Osteoblast (primary cell): ENCODE measurements around the gene SLC25A44. TPM values are rescaled to one million over a fixed set of nuclear protein-coding genes. Genes with fewer than 3 reads are reported as not detected.
A peak's percentile ranks its signal among the peaks of the same experiment; 100 is the strongest.

Experiments
- DNase-seq: peaks from one replicate; pipeline ENCODE4 v3.0.0; 2011; ENCODE audit warnings: low spot score, mixed read lengths; ENCODE audit not compliant: insufficient read length; ENCODE audit errors: missing footprints
- H2AFZ ChIP-seq: 2 replicates; pipeline ENCODE4 v1.6.0; 2011; ENCODE audit warnings: mild to moderate bottlenecking, low read length
- H3K27ac ChIP-seq: 2 replicates; pipeline ENCODE4 v1.5.1; 2011; ENCODE audit warnings: mild to moderate bottlenecking, low read depth, low read length, moderate library complexity
- H3K27me3 ChIP-seq: 2 replicates; pipeline ENCODE4 v1.6.0; 2012; ENCODE audit warnings: mild to moderate bottlenecking, control low read depth, inconsistent platforms, low read length, moderate library complexity; ENCODE audit not compliant: insufficient read depth
- H3K36me3 ChIP-seq: 2 replicates; pipeline ENCODE4 v1.5.1; 2011; ENCODE audit warnings: mild to moderate bottlenecking, low read length, control low read depth, moderate library complexity; ENCODE audit not compliant: insufficient read depth
- H3K4me1 ChIP-seq: 2 replicates; pipeline ENCODE4 v1.5.1; 2011; ENCODE audit warnings: mild to moderate bottlenecking, low read length, control low read depth, moderate library complexity; ENCODE audit not compliant: insufficient read depth
- H3K4me2 ChIP-seq: 2 replicates; pipeline ENCODE4 v1.6.0; 2011; ENCODE audit warnings: mild to moderate bottlenecking, low read length; ENCODE audit not compliant: insufficient read depth
- H3K4me3 ChIP-seq: fragments of 200-600 bp; sonication (generic); 3 replicates; pipeline ENCODE4 v1.5.1; 2012; ENCODE audit warnings: mild to moderate bottlenecking, low read length, inconsistent platforms; ENCODE audit not compliant: insufficient read depth
- H3K79me2 ChIP-seq: 2 replicates; pipeline ENCODE4 v1.6.0; 2012; ENCODE audit warnings: mild to moderate bottlenecking, low read length, control low read depth, inconsistent platforms; ENCODE audit not compliant: insufficient read depth
- H3K9me3 ChIP-seq: 2 replicates; pipeline ENCODE4 v1.5.1; 2011; ENCODE audit warnings: low read depth, low read length, control low read depth
- H4K20me1 ChIP-seq: 2 replicates; pipeline ENCODE4 v1.6.0; 2012; ENCODE audit warnings: mild to moderate bottlenecking, low read length, control low read depth; ENCODE audit not compliant: insufficient read depth
- CTCF ChIP-seq: IDR thresholded peaks from 2 replicates; pipeline ENCODE4 v1.5.1; 2011; ENCODE audit warnings: mild to moderate bottlenecking, low read depth, low read length, moderate library complexity; ENCODE audit errors: extremely low read depth
- total RNA-seq: library from RNA; depleted of rRNA; stranded (reverse); fragments of >200 nt; gene quantifications from 2 replicates; pipeline ENCODE4 v1.2.3, GENCODE V29; 2012

Gene SLC25A44
- total RNA-seq, 1 donor, result 15.2 TPM

- peaks cover 19% of the 10 kb centered on the region for H4K20me1 ChIP-seq
- peaks cover 10% of the 10 kb centered on the region for H3K36me3 ChIP-seq
- H3K4me1 ChIP-seq, result peaks cover 13% of the 10 kb centered on the region
- H3K27me3 ChIP-seq, result no peaks in the 10 kb centered on the region
- no peaks in the 10 kb centered on the region for H3K9me3 ChIP-seq
- H3K4me3 ChIP-seq, result no peak overlapping the region
- H3K4me2 ChIP-seq, result no peak overlapping the region
- no peak for DNase-seq
- H3K27ac ChIP-seq, result no peak overlapping the region
- TF ChIP-seq CTCF, result no peak
- peaks cover 24% of the 10 kb centered on the region for H3K79me2 ChIP-seq
- H2AFZ ChIP-seq, result no peak overlapping the region
Measured at GRCh38 chr1:156191292-156191964, 2.5 kb upstream of the SLC25A44 start.

DNA sequence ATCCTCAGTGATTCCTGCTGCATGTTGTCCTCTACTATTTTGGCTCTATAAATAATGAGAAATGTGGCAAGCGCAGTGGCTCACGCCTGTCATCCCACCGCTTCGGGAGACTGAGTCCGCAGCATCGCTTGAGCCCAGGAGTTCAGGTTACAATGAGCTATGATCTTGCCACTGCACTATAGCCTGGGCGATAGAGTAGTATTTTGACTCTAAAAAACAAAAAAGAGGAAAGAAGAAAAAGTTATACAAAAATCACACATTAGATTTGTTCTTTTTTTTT, 756 bp upstream of the SLC25A44 start:
- H3K36me3 ChIP-seq, result peaks cover 17% of the 10 kb centered on the region
- H3K4me2 ChIP-seq, result peak overlapping the region; percentile 90
- H2AFZ ChIP-seq, result peak overlapping the region; percentile 95
- peaks cover 27% of the 10 kb centered on the region for H4K20me1 ChIP-seq
- peaks cover 13% of the 10 kb centered on the region for H3K4me1 ChIP-seq
- H3K27ac ChIP-seq, result peak overlapping the region; percentile 84
- H3K27me3 ChIP-seq, result no peaks in the 10 kb centered on the region
- TF ChIP-seq CTCF, result no peak
- H3K9me3 ChIP-seq, result no peaks in the 10 kb centered on the region
- H3K79me2 ChIP-seq, result peaks cover 41% of the 10 kb centered on the region
- H3K4me3 ChIP-seq, result peak overlapping the region; percentile 96
- no peak for DNase-seq

DNA sequence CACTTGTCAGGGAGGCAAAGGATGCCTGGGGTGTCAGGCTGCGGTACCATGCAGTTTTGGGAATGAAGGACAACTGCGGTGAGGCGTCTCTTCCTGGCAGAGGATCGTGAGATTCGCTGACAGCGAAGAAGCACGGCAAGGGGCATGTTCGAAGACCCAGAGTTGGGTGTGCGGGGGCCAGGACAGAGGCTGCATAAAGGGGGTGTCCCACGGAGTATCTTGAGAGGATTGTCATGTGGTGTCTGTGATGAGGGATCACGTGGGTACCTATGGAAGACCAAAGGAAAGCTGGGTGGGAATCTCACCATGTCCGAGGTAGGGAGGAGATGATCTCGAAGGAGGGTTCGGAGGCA, 372 bp downstream of the SLC25A44 start:
- no peaks in the 10 kb centered on the region for H3K9me3 ChIP-seq
- peaks cover 13% of the 10 kb centered on the region for H3K4me1 ChIP-seq
- DNase-seq, result peak; percentile 91
- peaks cover 52% of the 10 kb centered on the region for H3K79me2 ChIP-seq
- peak overlapping the region; percentile 92 for H2AFZ ChIP-seq
- TF ChIP-seq CTCF, result no peak
- peaks cover 37% of the 10 kb centered on the region for H4K20me1 ChIP-seq
- peaks cover 18% of the 10 kb centered on the region for H3K36me3 ChIP-seq
- H3K4me3 ChIP-seq, result peak overlapping the region; percentile 96
- H3K27ac ChIP-seq, result peak overlapping the region; percentile 88
- no peaks in the 10 kb centered on the region for H3K27me3 ChIP-seq
- peak overlapping the region; percentile 99 for H3K4me2 ChIP-seq

DNA sequence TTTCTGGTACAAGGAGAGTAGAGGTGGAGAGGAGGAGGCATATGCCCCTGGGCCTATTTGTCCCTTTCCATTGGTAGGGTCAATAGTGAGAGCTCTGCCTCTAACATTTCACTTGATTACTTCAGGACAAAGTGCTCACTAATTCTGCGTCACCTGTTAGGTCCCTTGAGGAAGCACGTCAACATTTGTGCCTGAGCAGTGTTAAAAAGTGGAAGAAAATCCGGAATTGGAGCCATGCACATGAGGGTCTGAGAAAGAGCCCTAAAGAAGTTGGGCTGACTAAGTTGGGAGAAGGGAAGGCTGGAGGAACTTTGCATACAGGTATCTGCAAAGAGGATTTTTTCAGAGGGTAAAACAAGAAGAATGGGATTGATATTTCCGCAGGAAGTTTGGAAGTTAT, 1.9 kb downstream of the SLC25A44 start:
- Histone ChIP-seq H3K4me1 (peaks cover 13% of the 10 kb centered on the region), H3K9me3 (no peaks in the 10 kb centered on the region), H3K4me2 (no peak overlapping the region), H3K27me3 (no peaks in the 10 kb centered on the region), H3K79me2 (peaks cover 66% of the 10 kb centered on the region), H3K27ac (no peak overlapping the region), H4K20me1 (peaks cover 45% of the 10 kb centered on the region), H2AFZ (no peak overlapping the region), H3K4me3 (no peak overlapping the region), H3K36me3 (peaks cover 31% of the 10 kb centered on the region)
- no peak for TF ChIP-seq CTCF
- DNase-seq, result no peak
